Hematopoietic multipotent progenitor cell treated with erythropoietin and hydrocortisone succinate and interleukin-3 and kit ligand, for 4 days (in vitro differentiated cells): ENCODE results near the gene AR.
A peak's percentile ranks its signal among the peaks of the same experiment; 100 is the strongest.
"Not testable (repeated sequence)": the region's sequence is repeated elsewhere in the genome, so short reads cannot be mapped to it uniquely, and the experiment has no call there.

ENCODE experiments used
- DNase-seq: peaks from one replicate; pipeline ENCODE4 v3.0.0-alpha.2; 2015

The AR gene

GRCh38 chrX:67570839-67571238 is 27.0 kb downstream of the AR start:
- no peak for DNase-seq

DNA sequence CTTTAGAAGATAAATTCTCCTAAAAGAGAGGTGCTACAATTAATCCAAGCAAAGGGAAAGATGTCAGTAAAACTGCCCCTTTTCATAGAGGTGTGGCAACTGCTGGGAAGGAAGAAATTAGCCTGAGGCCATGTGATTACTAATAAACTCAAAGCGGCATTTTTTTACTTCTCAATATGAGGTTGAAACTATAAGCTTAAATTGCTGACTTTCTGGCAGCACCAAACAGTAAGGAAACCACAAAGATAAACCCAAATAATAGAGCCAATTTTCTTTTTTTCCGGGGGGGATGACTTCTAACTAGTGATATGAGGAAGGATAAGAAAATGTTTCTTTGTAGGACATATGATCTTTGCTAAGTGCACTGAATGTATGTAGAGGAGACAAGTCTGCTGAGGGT is 30.9 kb downstream of the AR start:
- DNase-seq, result peak; percentile 4

DNA sequence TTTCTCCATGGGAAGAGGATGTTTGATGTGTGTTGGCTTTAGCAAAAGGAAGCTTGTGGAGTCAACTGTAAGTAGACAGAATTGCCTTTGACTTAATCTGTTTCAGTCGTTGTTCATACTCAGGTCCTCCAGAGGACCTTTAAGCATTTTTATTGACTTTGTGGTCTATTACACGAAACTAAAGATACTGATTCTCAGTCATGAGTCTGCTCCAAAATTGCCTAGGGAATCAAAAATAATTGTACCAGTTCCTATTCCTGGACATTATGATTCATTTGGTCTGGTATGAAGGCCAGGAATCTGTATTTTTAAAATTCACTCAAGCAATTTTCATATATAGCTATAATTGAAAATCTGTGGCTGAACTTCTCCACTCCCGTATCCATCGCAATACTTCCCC is 38.6 kb downstream of the AR start:
- DNase-seq, result no peak

GRCh38 chrX:67583171-67583570 is 39.4 kb downstream of the AR start:
- DNase-seq, result no peak

DNA sequence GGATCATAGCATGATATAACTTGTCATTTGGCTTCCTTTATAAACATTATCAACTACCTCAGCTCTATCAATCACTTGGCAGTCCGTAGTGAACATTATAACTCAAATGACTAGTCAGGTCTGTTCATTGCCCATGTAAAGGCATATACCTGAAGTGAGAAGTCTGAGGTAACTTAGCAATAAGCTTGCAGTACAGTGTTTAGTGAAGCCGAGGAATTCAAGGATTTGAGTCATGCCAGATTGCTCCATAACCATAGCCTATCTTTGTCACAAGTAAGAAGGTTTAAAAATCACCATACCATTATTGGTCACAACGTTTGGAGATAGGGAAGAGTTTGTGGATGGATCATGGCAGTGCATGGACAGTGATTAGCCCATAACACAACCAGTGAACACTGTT is 41.6 kb downstream of the AR start:
- no peak for DNase-seq

DNA sequence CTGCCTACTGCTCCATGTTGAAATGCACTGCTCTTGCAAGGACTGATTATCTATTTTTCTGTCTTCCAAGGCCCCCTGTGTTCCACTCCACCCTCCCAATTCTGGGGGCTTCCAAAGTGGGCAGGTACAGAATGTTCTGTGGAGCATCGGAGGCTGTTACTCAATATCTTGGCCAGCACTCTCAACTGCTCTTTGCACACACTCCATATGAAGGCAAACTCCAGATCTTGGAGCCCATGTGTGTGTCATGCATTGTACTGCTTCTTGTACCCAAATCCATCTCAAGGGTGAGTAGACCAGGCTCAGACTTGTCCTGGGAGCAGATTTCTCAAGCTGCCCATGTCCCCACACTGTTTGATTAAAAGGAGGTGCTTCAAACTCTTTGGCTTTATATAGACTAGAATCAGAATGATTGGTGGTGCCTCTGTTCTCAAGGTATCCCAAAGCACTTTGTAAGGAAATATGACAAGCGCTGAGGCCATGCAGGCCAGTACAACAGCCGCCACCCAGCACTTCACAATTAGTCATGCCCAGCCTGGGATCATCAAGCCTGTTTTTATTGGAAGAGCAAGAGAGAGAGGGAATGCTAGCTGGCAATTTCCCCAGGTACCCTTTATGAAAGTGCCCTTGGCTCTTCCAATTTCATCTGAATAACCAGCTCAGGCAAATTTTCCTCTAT is 44.3 kb downstream of the AR start:
- DNase-seq, result no peak

DNA sequence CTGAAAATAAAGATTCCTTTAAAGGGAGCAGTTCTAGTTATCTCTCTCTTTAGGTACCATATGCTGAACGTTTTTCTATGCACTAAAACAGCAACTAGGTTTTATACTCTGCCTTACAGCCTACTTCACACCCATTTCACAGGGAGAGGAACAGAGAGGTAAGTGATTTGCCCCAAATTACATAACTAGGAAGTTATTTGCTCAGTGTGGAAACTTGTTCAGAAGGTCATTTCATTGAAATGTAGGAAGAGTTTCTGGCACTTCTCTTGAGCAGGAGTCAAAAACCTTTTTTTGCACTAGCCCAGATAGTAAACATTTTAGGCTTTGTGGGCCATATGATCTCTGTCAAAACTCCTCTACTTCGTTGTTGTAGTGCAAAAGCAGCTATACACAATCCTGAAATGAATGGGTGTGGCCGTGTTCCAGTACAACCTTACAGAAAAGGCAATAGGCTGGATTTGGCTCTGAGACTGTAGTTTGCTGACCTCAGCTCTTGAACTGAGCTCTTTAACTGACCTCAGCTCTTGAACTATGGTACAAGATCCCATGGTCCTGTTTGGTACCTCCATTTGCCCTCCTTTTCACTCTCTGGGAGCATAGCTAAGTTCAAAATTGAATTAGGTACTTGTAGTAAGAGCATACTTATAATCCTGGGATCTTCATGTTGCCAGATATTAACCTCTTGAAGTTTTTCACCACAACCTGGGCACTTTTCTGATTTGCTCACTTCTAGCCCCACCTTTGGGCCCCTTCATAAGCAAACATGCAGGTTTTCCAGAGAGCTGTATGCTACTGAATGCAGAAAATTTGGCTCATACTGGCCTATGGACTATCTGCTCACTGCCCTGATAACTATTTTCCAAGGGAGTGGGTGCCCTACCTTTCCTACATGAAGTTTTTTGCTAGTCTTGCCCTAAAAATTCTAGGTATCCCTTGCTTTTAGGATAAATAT is 53.3 kb downstream of the AR start:
- no peak for DNase-seq

- DNase-seq, result no peak
Measured at GRCh38 chrX:67599532-67599931, 55.7 kb downstream of the AR start.

GRCh38 chrX:67601771-67602170 is 58.0 kb downstream of the AR start:
- DNase-seq, result no peak

DNA sequence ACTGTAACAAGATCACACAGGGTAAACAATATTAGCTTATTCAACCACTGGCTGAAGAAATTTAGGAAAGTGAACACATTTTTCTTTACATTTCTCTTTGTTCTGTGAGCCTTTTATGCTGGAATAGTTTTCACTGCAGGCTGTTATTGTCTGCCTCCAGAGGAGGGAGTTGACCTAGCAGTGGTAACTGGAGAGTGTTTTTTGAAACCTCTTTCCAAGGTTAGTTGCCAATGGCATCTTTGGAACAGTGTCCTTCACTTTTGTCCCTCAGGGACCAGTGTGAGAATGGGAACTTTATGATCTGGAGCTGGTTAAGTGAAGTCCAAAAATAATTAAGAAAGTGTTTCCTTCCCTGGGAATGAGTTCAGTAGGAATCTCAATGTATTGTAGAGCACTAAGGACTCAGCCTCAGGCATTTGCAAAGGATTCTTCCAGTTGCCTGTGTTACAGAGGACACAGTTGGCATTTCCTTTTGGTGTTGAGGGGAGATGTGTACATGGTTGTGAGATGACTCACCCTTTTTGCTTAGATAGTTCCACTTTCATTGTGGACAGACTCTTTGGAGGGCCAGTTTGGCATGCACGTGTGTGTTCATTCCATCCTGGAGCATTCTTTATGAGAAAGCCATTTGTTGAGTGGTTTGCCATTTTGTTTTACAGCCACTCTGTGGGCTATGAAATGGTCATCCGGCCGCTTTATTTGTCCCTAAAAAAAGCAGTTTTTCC is 61.3 kb downstream of the AR start:
- DNase-seq, result no peak

DNA sequence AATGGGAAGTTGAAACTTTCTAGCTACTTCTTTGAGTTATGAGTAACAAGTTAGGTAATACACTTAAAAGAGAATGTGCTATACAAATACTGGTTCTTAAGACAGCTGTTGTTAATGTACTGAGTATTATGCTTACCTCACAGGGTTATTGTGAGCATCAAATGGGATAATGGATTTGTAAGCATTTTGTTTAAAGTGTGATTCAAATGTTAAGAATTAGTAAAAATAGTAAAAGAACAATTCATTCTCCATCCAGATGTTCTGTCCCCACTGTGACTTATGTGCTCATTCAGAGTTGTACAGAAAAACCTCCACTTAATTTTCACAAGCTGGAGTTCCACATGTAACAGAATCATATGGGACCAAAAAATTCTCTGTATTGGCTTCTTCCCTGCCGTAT is 63.6 kb downstream of the AR start:
- DNase-seq, result no peak

GRCh38 chrX:67610282-67610681 is 66.5 kb downstream of the AR start:
- DNase-seq, result no peak

- no peak for DNase-seq
Measured at GRCh38 chrX:67612231-67612630, 68.4 kb downstream of the AR start.

GRCh38 chrX:67613366-67613765 is 69.5 kb downstream of the AR start:
- no peak for DNase-seq

DNA sequence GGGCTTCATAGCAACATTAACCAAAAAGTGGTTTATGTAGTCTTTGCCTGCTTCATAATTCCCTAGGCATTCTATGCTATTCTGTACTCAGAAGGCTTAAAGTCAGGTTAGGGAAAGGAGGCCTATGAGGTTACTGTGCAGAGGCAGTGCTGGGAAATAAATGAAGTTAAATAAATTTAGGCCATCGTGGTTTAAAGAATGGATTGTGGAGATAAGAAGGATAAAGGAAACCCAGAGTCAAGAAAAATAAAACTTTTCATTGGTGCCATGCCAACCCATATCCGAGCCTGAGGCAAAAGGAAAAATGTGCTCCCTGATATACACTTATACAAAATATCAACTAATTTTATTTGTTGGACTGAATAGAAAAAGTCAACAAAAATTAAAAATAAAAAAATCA is 70.2 kb downstream of the AR start:
- DNase-seq, result no peak

DNA sequence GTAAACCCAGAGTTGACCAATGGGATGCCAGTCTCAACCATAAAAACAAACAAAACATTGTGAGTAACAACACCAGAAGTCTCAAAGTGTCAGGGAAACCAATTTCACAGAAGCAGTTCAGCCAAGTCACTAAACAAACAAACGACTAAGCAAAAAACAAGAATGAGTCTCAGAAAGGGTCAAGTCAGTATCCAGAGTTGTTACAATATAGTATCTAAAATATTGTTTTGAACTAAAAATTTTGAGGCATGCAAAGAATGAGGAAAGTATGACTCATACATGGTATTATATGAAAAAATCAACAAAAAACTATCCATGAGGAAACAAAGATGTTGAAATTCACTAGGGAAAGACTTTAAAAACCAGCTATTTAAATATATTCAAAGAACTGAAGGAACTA is 70.6 kb downstream of the AR start:
- no peak for DNase-seq

DNA sequence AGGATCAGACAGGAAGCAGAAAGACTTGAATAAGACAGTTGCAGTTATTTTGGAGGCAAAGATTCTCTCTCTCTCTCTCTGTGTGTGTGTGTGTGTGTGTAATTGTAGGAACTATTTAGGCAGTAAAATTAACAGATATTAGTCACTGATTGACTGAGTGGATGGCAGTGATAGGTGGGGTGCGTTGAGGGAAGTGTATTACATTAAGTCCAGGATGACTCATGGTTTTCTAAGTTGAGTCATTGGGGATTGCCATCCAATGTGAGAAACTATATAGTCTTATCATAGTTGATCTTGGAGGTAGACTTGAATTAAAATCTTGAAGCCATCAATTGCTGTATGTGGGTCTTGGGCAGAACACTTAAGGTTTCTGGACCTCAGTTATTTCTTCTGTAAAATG is 75.4 kb downstream of the AR start:
- no peak for DNase-seq

GRCh38 chrX:67622053-67622585 is 78.3 kb downstream of the AR start:
- no peak for DNase-seq

DNA sequence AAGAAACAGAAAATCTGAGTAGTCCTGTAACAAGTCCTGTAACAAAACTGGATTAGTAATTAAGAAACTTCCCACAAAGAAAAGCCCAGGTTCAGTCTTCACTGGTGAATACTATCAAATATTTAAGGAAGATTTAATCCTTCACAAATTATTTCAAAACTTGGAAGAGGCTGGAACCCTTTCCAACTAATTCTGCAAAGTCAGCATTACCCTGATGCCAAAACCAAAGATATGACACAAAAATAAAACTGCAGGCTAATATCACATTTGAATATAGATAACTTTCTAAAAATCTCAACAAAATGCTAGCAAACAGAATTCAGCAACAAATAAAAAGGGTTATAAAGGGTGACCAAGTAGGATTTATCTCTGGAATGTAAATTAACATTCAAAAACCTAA is 80.5 kb downstream of the AR start:
- no peak for DNase-seq

DNA sequence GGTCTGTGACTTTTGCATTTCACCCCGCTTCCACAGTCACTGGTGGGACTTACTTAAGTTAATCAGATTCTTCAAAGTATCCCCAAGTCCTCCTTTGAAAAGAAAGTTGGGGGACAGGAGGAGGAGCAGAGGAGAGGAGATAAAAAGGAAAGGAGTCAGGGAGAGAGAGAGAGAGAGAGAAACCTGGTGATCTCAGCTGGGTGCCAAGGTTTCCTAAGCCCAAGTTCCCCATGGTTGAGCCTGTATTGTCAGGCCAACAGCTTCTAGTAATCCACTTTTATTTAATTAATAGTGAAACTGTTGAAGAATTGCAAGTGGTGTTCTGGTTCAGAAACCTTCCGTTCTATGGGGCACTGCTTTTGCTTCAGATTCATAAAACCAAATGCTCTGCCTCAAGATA is 91.6 kb downstream of the AR start:
- DNase-seq, result no peak

- DNase-seq, result no peak
Measured at GRCh38 chrX:67636532-67636931, 92.7 kb downstream of the AR start.

- not testable (repeated sequence) for DNase-seq
Measured at GRCh38 chrX:67637293-67637692, 93.5 kb downstream of the AR start.

GRCh38 chrX:67648361-67648760 is 104.5 kb downstream of the AR start:
- DNase-seq, result no peak
